ENCODE data around the gene BRIP1. TPM values are rescaled to one million over a fixed set of nuclear protein-coding genes. Genes with fewer than 3 reads are reported as not detected.

BRIP1 gene
- total RNA-seq, 1 experiment from 2014 or later = 4.7 TPM

GRCh38 chr17:61699694-61700093 lies 163.6 kb downstream of the BRIP1 start:
- TF ChIP-seq CTCF (IDR thresholded peaks at IDR 0.05; ENCODE audit: unreplicated experiment) = no peak
- no TSS peak for BruUV-seq (replicated peaks)
- no peaks in the 10 kb centered on the region for H3K4me1 Mint-ChIP-seq (ENCODE audit: insufficient read depth, unreplicated experiment)

GRCh38 chr17:61699032-61699431 lies 164.3 kb downstream of the BRIP1 start:
- ChIA-PET CTCF (no interaction called here), POLR2A (no interaction called here)
- Mint-ChIP-seq H3K27ac (ENCODE audit: low read depth, unreplicated experiment) (no peak overlapping the region), H3K36me3 (ENCODE audit: insufficient read depth, unreplicated experiment) (no peaks in the 10 kb centered on the region), H3K4me3 (ENCODE audit: unreplicated experiment) (no peak overlapping the region), H3K9me3 (ENCODE audit: unreplicated experiment) (peaks cover 10% of the 10 kb centered on the region), H3K27me3 (ENCODE audit: insufficient read depth, unreplicated experiment) (no peaks in the 10 kb centered on the region), H3K4me1 (ENCODE audit: insufficient read depth, unreplicated experiment) (no peaks in the 10 kb centered on the region)
- intact Hi-C loops (cut with micrococcal nuclease) = no loop called here
- TF ChIP-seq CTCF (IDR thresholded peaks at IDR 0.05; ENCODE audit: unreplicated experiment) = no peak
- no peak for DNase-seq (ENCODE audit: unreplicated experiment)
- BruUV-seq (replicated peaks) = no TSS peak

More at GRCh38 chr17:61699694-61700093, 163.6 kb downstream of the BRIP1 start:
- no peak for DNase-seq (ENCODE audit: unreplicated experiment)
- no peaks in the 10 kb centered on the region for H3K36me3 Mint-ChIP-seq (ENCODE audit: insufficient read depth, unreplicated experiment)
- ChIA-PET CTCF (no interaction called here), POLR2A (no interaction called here)
- no peak overlapping the region for H3K4me3 Mint-ChIP-seq (ENCODE audit: unreplicated experiment)
- intact Hi-C loops (cut with micrococcal nuclease) = no loop called here
- no peaks in the 10 kb centered on the region for H3K27me3 Mint-ChIP-seq (ENCODE audit: insufficient read depth, unreplicated experiment)
- peaks cover 10% of the 10 kb centered on the region for H3K9me3 Mint-ChIP-seq (ENCODE audit: unreplicated experiment)
- no peak overlapping the region for H3K27ac Mint-ChIP-seq (ENCODE audit: low read depth, unreplicated experiment)

DNA sequence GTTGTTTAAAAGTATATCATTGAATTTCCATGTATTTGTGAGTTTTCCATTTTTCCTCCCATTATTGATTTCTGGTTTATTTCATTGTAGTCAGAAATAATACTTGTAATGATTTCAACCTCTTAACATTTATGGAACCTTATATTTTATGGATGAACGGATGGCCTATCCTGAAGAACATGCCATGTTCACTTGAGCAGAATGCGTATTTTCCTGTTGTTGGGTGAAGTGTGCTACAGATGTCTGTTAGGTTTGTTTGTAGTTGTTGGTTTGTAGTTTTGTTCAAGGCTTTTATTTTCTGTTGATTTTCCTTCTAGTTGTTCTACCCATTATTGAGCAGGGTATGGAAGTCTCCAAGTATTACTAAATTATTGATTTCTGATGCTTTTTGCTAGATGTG lies 165.1 kb downstream of the BRIP1 start:
- no TSS peak for BruUV-seq (replicated peaks)
- TF ChIP-seq CTCF (IDR thresholded peaks at IDR 0.05; ENCODE audit: unreplicated experiment) = no peak
- no peaks in the 10 kb centered on the region for H3K36me3 Mint-ChIP-seq (ENCODE audit: insufficient read depth, unreplicated experiment)

GRCh38 chr17:61695779-61696337 lies 167.5 kb downstream of the BRIP1 start:
- Mint-ChIP-seq H3K4me3 (ENCODE audit: unreplicated experiment) (no peak overlapping the region), H3K27me3 (ENCODE audit: insufficient read depth, unreplicated experiment) (no peaks in the 10 kb centered on the region), H3K27ac (ENCODE audit: low read depth, unreplicated experiment) (no peak overlapping the region), H3K9me3 (ENCODE audit: unreplicated experiment) (peaks cover 8% of the 10 kb centered on the region), H3K36me3 (ENCODE audit: insufficient read depth, unreplicated experiment) (no peaks in the 10 kb centered on the region), H3K4me1 (ENCODE audit: insufficient read depth, unreplicated experiment) (no peaks in the 10 kb centered on the region)
- no TSS peak for BruUV-seq (replicated peaks)
- CTCF ChIA-PET = interaction anchor here (0.6 kb wide), 2 partner anchors 141 to 227 kb away, joined by 3 read pairs; no protein-coding TSS in a partner anchor
- POLR2A ChIA-PET = interaction anchor here (0.6 kb wide), 2 partner anchors 9 to 56 kb away, joined by 3 read pairs; no protein-coding TSS in a partner anchor
- no peak for DNase-seq (ENCODE audit: unreplicated experiment)
- no peak for TF ChIP-seq CTCF (IDR thresholded peaks at IDR 0.05; ENCODE audit: unreplicated experiment)
- intact Hi-C loops (cut with micrococcal nuclease) = no loop called here

More for the DNA sequence above, 165.1 kb downstream of the BRIP1 start:
- Mint-ChIP-seq H3K27ac (ENCODE audit: low read depth, unreplicated experiment) (no peak overlapping the region), H3K27me3 (ENCODE audit: insufficient read depth, unreplicated experiment) (no peaks in the 10 kb centered on the region), H3K4me1 (ENCODE audit: insufficient read depth, unreplicated experiment) (no peaks in the 10 kb centered on the region), H3K4me3 (ENCODE audit: unreplicated experiment) (no peak overlapping the region), H3K9me3 (ENCODE audit: unreplicated experiment) (peaks cover 10% of the 10 kb centered on the region)
- DNase-seq (ENCODE audit: unreplicated experiment) = no peak
- ChIA-PET CTCF (no interaction called here), POLR2A (no interaction called here)
- intact Hi-C loops (cut with micrococcal nuclease) = no loop called here
